HFFc6 (cell line): ENCODE measurements around the gene ACAA1. TPM values are rescaled to one million over a fixed set of nuclear protein-coding genes. Genes with fewer than 3 reads are reported as not detected.
"Not testable (repeated sequence)": the region's sequence is repeated elsewhere in the genome, so short reads cannot be mapped to it uniquely, and the experiment has no call there.

Experiments
- DNase-seq: peaks from one replicate; pipeline ENCODE4 v3.0.0-alpha.2; 2018
- H3K27ac Mint-ChIP-seq: 2 replicates; pipeline ENCODE4 v1.8.0; 2020; ENCODE audit warnings: mild to moderate bottlenecking, mixed read lengths
- H3K27me3 Mint-ChIP-seq: 2 replicates; pipeline ENCODE4 v1.8.0; 2021; ENCODE audit warnings: mild to moderate bottlenecking, moderate library complexity, mixed read lengths; ENCODE audit not compliant: insufficient read depth
- H3K36me3 Mint-ChIP-seq: 2 replicates; pipeline ENCODE4 v1.8.0; 2021; ENCODE audit warnings: low read depth, mixed read lengths
- H3K4me1 Mint-ChIP-seq: 2 replicates; pipeline ENCODE4 v1.8.0; 2020; ENCODE audit warnings: low read depth, mixed read lengths
- H3K4me3 Mint-ChIP-seq: 2 replicates; pipeline ENCODE4 v1.8.0; 2020; ENCODE audit warnings: mild to moderate bottlenecking, moderate library complexity, mixed read lengths
- H3K9me3 Mint-ChIP-seq: 2 replicates; pipeline ENCODE4 v1.8.0; 2020; ENCODE audit warnings: mild to moderate bottlenecking, mixed read lengths
- total RNA-seq, 6 experiments: library from RNA; stranded (reverse); fragmentation: NEBNext Ultra II Directional; extraction: Animal tissue kit (Norgen Biotek cat#: 25700); gene quantifications; 2 replicates in 1 of 6; 3 replicates in 5 of 6; pipeline ENCODE4 v1.2.3, GENCODE V29; 2021
- TF ChIP-seq, protein P1 (sequence below): fragments of 200-600 bp; sonication (generic); IDR thresholded peaks from 2 replicates; pipeline ENCODE4 v1.5.0; 2021; ENCODE audit warnings: antibody characterized with exemption, mild to moderate bottlenecking

ACAA1 gene
- total RNA-seq, 6 experiments from 2014 or later = 45.1 to 60.9 (median 52.1) TPM

DNA sequence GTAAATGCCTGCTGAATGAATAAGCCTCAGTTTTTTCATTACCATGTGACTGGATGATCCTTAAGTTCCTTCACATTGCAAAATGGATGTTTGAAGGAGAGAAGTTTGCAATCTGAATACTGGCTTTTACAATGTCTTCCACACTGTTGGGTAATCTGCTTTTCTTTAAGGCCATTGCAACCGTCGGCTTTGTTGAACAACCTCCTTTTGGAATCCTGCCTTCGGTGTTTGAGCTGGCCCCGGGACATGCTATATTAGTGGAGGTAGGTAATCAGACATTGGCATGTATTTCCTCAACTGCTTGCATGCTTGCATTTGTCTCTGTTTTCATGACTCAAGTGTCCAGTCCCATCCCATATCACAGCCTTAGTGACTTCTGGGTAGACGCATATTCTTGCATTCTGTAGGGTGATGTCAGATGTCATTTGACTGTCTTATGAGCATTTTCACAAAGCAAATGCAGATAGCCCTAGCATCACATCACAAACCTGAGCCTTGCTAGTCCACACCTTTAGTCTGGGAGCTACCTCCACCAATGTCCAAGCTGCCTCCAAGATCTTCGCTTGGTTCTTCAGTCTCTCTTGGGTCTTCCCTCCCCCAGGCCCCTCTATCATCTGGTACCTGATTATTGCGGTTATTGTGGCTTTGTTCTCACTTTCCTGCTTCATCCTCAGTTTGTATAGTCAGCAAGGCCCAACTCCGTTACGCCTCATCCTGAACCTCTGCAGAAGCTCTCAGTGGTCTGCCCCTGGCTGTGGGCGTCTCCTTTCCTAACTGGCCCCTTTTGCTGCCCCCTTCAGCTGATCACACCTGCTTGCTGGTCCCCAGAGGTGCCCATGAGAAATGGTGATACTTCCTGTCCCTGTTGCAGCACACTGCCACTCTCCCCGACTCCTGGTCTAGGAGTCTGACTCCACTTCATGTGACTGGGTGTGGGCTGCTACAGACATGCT, 48.5 kb downstream of the ACAA1 start:
- Mint-ChIP-seq H3K4me1 (no peaks in the 10 kb centered on the region), H3K36me3 (peaks cover 8% of the 10 kb centered on the region), H3K4me3 (no peak overlapping the region), H3K27ac (no peak overlapping the region), H3K27me3 (peaks cover 32% of the 10 kb centered on the region), H3K9me3 (peaks cover 13% of the 10 kb centered on the region)
- TF ChIP-seq, protein P1, sequence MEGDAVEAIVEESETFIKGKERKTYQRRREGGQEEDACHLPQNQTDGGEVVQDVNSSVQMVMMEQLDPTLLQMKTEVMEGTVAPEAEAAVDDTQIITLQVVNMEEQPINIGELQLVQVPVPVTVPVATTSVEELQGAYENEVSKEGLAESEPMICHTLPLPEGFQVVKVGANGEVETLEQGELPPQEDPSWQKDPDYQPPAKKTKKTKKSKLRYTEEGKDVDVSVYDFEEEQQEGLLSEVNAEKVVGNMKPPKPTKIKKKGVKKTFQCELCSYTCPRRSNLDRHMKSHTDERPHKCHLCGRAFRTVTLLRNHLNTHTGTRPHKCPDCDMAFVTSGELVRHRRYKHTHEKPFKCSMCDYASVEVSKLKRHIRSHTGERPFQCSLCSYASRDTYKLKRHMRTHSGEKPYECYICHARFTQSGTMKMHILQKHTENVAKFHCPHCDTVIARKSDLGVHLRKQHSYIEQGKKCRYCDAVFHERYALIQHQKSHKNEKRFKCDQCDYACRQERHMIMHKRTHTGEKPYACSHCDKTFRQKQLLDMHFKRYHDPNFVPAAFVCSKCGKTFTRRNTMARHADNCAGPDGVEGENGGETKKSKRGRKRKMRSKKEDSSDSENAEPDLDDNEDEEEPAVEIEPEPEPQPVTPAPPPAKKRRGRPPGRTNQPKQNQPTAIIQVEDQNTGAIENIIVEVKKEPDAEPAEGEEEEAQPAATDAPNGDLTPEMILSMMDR = no peak
- no peak for DNase-seq

DNA sequence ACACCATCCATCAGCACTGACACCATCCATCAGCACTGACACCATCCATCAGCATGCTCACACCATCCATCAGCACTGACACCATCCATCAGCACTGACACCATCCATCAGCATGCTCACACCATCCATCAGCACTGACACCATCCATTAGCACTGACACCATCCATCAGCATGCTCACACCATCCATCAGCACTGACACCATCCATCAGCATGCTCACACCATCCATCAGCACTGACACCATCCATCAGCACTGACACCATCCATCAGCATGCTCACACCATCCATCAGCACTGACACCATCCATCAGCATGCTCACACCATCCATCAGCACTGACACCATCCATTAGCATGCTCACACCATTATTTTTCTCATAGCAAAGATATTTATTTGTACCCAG, 49.6 kb downstream of the ACAA1 start:
- not testable (repeated sequence) for H3K27ac Mint-ChIP-seq, DNase-seq, H3K4me1 Mint-ChIP-seq, H3K36me3 Mint-ChIP-seq, H3K4me3 Mint-ChIP-seq
- Mint-ChIP-seq H3K27me3 (peaks cover 24% of the 10 kb centered on the region), H3K9me3 (peaks cover 13% of the 10 kb centered on the region)

DNA sequence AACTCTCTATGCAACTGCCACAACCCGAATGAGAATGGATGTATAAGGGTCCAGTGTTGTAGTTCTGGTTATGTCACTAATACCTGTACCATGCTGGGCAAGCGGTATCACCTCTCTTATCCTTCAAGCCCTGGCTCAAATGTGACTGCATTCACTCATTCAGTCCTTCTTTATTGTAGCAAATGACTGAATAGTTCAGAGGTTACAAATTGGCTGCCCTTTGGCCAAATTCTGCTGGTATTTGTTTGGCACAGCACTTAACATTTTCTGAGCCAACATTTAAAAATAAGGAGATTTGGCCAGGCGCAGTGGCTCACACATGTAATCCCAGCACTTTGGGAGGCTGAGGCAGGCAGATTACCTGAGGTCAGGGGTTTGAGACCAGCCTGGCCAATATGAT, 50.4 kb downstream of the ACAA1 start:
- Mint-ChIP-seq H3K9me3 (peaks cover 13% of the 10 kb centered on the region), H3K27me3 (peaks cover 21% of the 10 kb centered on the region), H3K36me3 (peaks cover 8% of the 10 kb centered on the region), H3K4me3 (no peak overlapping the region), H3K4me1 (no peaks in the 10 kb centered on the region), H3K27ac (no peak overlapping the region)
- no peak for DNase-seq
- TF ChIP-seq, protein P1 = no peak

- peaks cover 16% of the 10 kb centered on the region for H3K27me3 Mint-ChIP-seq
- H3K9me3 Mint-ChIP-seq = peaks cover 13% of the 10 kb centered on the region
- no peak overlapping the region for H3K4me3 Mint-ChIP-seq
- TF ChIP-seq, protein P1 = no peak
- DNase-seq = no peak
- H3K36me3 Mint-ChIP-seq = peaks cover 8% of the 10 kb centered on the region
- H3K4me1 Mint-ChIP-seq = no peaks in the 10 kb centered on the region
- no peak overlapping the region for H3K27ac Mint-ChIP-seq
These were observed 51.0 kb downstream of the ACAA1 start for GRCh38 chr3:38085943-38086324.

GRCh38 chr3:38085311-38085942, 51.5 kb downstream of the ACAA1 start:
- Mint-ChIP-seq H3K27ac (no peak overlapping the region), H3K36me3 (peaks cover 8% of the 10 kb centered on the region), H3K4me3 (no peak overlapping the region), H3K9me3 (peaks cover 13% of the 10 kb centered on the region), H3K27me3 (peaks cover 16% of the 10 kb centered on the region), H3K4me1 (no peaks in the 10 kb centered on the region)
- DNase-seq = no peak
- TF ChIP-seq, protein P1 = no peak
